HuH-7 (cell line): ENCODE measurements around the gene OR51B6.
"Not testable (repeated sequence)": the region's sequence is repeated elsewhere in the genome, so short reads cannot be mapped to it uniquely, and the experiment has no call there.

ENCODE experiments used
- DNase-seq: peaks from one replicate; pipeline ENCODE4 v3.0.0; 2011; ENCODE audit warnings: low spot score

Gene OR51B6

GRCh38 chr11:5351208-5351607, at the start of gene OR51B6:
TSS of gene OR51B6 (plus strand) at chr11:5351508. CDS start at chr11:5351508, 0 bp downstream.
- DNase-seq = no peak

GRCh38 chr11:5301846-5302245, 49.5 kb upstream of the OR51B6 start, which contains the start of gene OR51B4:
TSS of gene OR51B4 (minus strand) at chr11:5301946. CDS start at chr11:5301946, 0 bp downstream.
- no peak for DNase-seq

GRCh38 chr11:5303626-5304025, 47.7 kb upstream of the OR51B6 start:
- no peak for DNase-seq

GRCh38 chr11:5304046-5304445, 47.3 kb upstream of the OR51B6 start:
- no peak for DNase-seq

GRCh38 chr11:5307256-5308019, 43.9 kb upstream of the OR51B6 start:
- no peak for DNase-seq

GRCh38 chr11:5310423-5310822, 40.9 kb upstream of the OR51B6 start:
- no peak for DNase-seq

GRCh38 chr11:5313326-5314023, 37.8 kb upstream of the OR51B6 start:
- not testable (repeated sequence) for DNase-seq

GRCh38 chr11:5317292-5317691, 34.0 kb upstream of the OR51B6 start:
- no peak for DNase-seq

- DNase-seq = no peak
Measured at GRCh38 chr11:5324197-5324596, 27.1 kb upstream of the OR51B6 start, which contains the start of gene OR51B2. TSS of gene OR51B2 (minus strand) at chr11:5324297. CDS start at chr11:5324297, 0 bp downstream.

- DNase-seq = no peak
Measured at GRCh38 chr11:5335170-5335569, 16.1 kb upstream of the OR51B6 start.

- DNase-seq = no peak
Measured at GRCh38 chr11:5336331-5336730, 15.0 kb upstream of the OR51B6 start.

GRCh38 chr11:5337253-5337652, 14.1 kb upstream of the OR51B6 start:
- not testable (repeated sequence) for DNase-seq

GRCh38 chr11:5339771-5340322, 11.5 kb upstream of the OR51B6 start:
- no peak for DNase-seq

GRCh38 chr11:5343474-5344335, 7.6 kb upstream of the OR51B6 start, which contains the start of gene OR51B5:
TSS of gene OR51B5 (minus strand) at chr11:5343524. CDS start at chr11:5343524, 0 bp downstream.
- DNase-seq = no peak

- DNase-seq = no peak
Measured at GRCh38 chr11:5345831-5346230, 5.5 kb upstream of the OR51B6 start.

- DNase-seq = no peak
Measured at GRCh38 chr11:5348551-5349194, 2.6 kb upstream of the OR51B6 start.

GRCh38 chr11:5349550-5349949, 1.8 kb upstream of the OR51B6 start:
- DNase-seq = no peak

GRCh38 chr11:5356031-5356430, 4.7 kb downstream of the OR51B6 start:
- DNase-seq = not testable (repeated sequence)

GRCh38 chr11:5362017-5362625, 10.8 kb downstream of the OR51B6 start:
- no peak for DNase-seq

GRCh38 chr11:5363679-5364078, 12.4 kb downstream of the OR51B6 start:
- no peak for DNase-seq

GRCh38 chr11:5364214-5364613, 12.9 kb downstream of the OR51B6 start:
- no peak for DNase-seq
